A673 (cell line): Measurements from ENCODE around the gene ZNF827. TPM values are rescaled to one million over a fixed set of nuclear protein-coding genes. Genes with fewer than 3 reads are reported as not detected.

ENCODE experiments used
- BruUV-seq: library from RNA; stranded (reverse); fragments of 400-500 nt; replicated peaks from 2 replicates; lab custom pipeline; 2021; lab: Mats Ljungman, UMichigan
- CTCF ChIA-PET: fragments of 300-600 bp; sonication (Branson Sonifier 250); formaldehyde crosslinking; loops from one replicate; lab custom pipeline; 2022; ENCODE audit warnings: antibody characterized with exemption; lab: Charles Lee
- POLR2A ChIA-PET: fragments of 300-600 bp; sonication (Branson Sonifier 250); formaldehyde crosslinking; loops from one replicate; lab custom pipeline; 2022; ENCODE audit warnings: antibody characterized with exemption; ENCODE audit not compliant: low non-redundant PET; lab: Charles Lee
- DNase-seq: peaks from one replicate; pipeline ENCODE4 v3.0.0-alpha.2; 2015; ENCODE audit warnings: low spot score
- H3K27ac ChIP-seq: fragments of 200-600 bp; sonication (generic); 2 replicates; pipeline ENCODE4 v1.5.1; 2016; ENCODE audit warnings: mixed run types, low read depth, mild to moderate bottlenecking, mixed read lengths, antibody characterized with exemption, low read length; ENCODE audit not compliant: poor library complexity, severe bottlenecking
- H3K27me3 ChIP-seq: fragments of 200-600 bp; sonication (generic); replicated peaks from 2 replicates; pipeline ENCODE4 v1.6.1; 2017; ENCODE audit warnings: mixed run types, low read depth, mild to moderate bottlenecking, mixed read lengths, antibody characterized with exemption, low read length; ENCODE audit not compliant: insufficient read depth, poor library complexity
- H3K36me3 ChIP-seq: fragments of 200-600 bp; sonication (generic); 2 replicates; pipeline ENCODE4 v1.6.1; 2016; ENCODE audit warnings: mixed run types, mild to moderate bottlenecking, mixed read lengths, antibody characterized with exemption, low read length; ENCODE audit not compliant: insufficient read depth, poor library complexity, severe bottlenecking
- H3K4me1 ChIP-seq: fragments of 200-600 bp; sonication (generic); 2 replicates; pipeline ENCODE4 v1.6.1; 2017; ENCODE audit warnings: mixed run types, mild to moderate bottlenecking, mixed read lengths, antibody characterized with exemption, low read length; ENCODE audit not compliant: insufficient read depth, poor library complexity, severe bottlenecking
- H3K4me3 ChIP-seq: fragments of 200-600 bp; sonication (generic); 2 replicates; pipeline ENCODE4 v1.5.1; 2016; ENCODE audit warnings: low read depth, mixed run types, mild to moderate bottlenecking, mixed read lengths, low read length; ENCODE audit not compliant: poor library complexity, severe bottlenecking
- H3K9me3 ChIP-seq: fragments of 200-600 bp; sonication (generic); 2 replicates; pipeline ENCODE4 v1.6.1; 2016; ENCODE audit warnings: mixed run types, low read depth, mild to moderate bottlenecking, mixed read lengths, antibody characterized with exemption, low read length; ENCODE audit not compliant: poor library complexity, severe bottlenecking
- EZH2 ChIP-seq: fragments of 200-600 bp; sonication (generic); IDR thresholded peaks from 2 replicates; pipeline ENCODE4 v1.6.1; 2017; ENCODE audit warnings: borderline replicate concordance, low read depth, mild to moderate bottlenecking, mixed read lengths, antibody characterized with exemption, low read length; ENCODE audit not compliant: poor library complexity, severe bottlenecking
- intact Hi-C: fragments of 100-400 bp; cut with micrococcal nuclease; formaldehyde crosslinking; loops from one replicate; pipeline ENCODE4 v1.10.0; 2022; ENCODE audit not compliant: unreplicated experiment
- total RNA-seq: library from RNA; stranded (reverse); gene quantifications from 2 replicates; pipeline ENCODE4 v1.2.3, GENCODE V29; 2021
- TF ChIP-seq, protein P1 (sequence below): fragments of 300-800, 200-600 bp; sonication (generic); conservative IDR thresholded peaks from 2 replicates; pipeline ENCODE4 v1.5.1; 2017; ENCODE audit warnings: low read depth, mild to moderate bottlenecking, antibody characterized with exemption, low read length, moderate library complexity, mixed read lengths

ZNF827 gene
- total RNA-seq, 1 experiment from 2014 or later, result 20.0 TPM

DNA sequence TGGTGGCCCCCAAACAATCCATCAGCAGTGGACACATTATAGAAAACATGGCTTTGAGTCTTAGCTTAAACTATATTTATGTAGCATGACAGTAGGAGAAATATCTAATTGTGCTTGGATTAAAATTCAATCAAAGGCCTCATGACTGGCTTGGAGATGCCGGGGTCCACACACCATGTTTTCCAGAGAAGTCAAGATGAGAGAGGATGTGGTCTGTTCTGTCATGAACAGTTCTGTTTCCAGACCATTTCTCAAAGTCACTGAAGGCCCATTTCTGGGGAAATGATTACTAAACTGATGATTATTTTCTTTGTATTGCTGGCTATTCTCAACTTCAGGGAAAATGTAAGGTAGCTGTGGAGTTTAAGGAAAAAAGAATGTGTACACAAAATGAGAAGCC is 182.4 kb downstream of the ZNF827 start:
- ChIA-PET CTCF (no interaction called here), POLR2A (no interaction called here)
- Histone ChIP-seq H3K36me3 (peaks cover 3% of the 10 kb centered on the region), H3K27me3 (no peaks in the 10 kb centered on the region), H3K4me3 (no peak overlapping the region), H3K4me1 (no peaks in the 10 kb centered on the region), H3K27ac (no peak overlapping the region), H3K9me3 (no peaks in the 10 kb centered on the region)
- no TSS peak for BruUV-seq
- intact Hi-C loops, result no loop called here
- DNase-seq, result no peak
- no peak for TF ChIP-seq EZH2
- TF ChIP-seq, protein P1, sequence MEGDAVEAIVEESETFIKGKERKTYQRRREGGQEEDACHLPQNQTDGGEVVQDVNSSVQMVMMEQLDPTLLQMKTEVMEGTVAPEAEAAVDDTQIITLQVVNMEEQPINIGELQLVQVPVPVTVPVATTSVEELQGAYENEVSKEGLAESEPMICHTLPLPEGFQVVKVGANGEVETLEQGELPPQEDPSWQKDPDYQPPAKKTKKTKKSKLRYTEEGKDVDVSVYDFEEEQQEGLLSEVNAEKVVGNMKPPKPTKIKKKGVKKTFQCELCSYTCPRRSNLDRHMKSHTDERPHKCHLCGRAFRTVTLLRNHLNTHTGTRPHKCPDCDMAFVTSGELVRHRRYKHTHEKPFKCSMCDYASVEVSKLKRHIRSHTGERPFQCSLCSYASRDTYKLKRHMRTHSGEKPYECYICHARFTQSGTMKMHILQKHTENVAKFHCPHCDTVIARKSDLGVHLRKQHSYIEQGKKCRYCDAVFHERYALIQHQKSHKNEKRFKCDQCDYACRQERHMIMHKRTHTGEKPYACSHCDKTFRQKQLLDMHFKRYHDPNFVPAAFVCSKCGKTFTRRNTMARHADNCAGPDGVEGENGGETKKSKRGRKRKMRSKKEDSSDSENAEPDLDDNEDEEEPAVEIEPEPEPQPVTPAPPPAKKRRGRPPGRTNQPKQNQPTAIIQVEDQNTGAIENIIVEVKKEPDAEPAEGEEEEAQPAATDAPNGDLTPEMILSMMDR, result no peak

DNA sequence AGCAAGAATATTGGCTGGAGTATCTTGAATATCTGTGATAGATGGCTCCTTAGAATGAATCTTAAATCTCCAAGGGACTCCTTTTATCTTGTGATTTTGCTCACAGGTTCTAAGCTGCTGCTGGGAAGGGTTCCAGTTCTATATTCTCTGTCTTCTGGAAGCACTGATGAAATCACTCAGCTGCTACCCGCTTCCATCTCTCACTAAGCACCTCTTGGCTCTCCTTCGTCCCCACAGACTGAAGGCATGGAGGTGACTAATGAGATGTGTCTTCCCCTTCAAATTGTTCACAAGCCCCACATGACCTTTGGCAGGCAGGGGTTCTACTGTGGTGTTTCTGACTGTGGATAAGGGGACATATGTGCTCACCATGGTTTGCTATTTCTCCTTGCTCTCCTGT is 182.8 kb downstream of the ZNF827 start:
- no peak overlapping the region for H3K4me3 ChIP-seq
- DNase-seq, result no peak
- CTCF ChIA-PET, result no interaction called here

DNA sequence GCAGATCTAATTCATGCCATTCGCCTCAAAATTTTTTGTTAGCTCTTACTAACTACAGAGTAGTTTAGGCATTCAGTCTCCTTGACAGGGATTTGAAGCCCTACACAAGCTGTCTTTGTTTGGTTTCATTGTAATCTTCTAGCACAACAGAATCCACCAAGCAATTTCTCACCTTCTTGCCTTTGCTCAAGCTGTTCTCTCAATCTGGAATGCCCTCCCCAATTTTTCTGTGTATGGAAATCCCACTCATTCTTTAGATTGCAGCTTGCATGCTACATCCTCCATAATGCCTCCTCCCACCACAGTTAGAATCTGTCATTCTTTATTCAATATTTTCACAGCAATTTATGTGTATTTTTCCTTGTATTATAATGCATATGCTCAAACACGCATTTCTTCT is 195.0 kb downstream of the ZNF827 start:
- Histone ChIP-seq H3K27ac (no peak overlapping the region), H3K36me3 (no peaks in the 10 kb centered on the region), H3K9me3 (no peaks in the 10 kb centered on the region), H3K4me1 (no peaks in the 10 kb centered on the region), H3K27me3 (no peaks in the 10 kb centered on the region), H3K4me3 (no peak overlapping the region)
- DNase-seq, result no peak
- ChIA-PET CTCF (no interaction called here), POLR2A (no interaction called here)
- TF ChIP-seq EZH2, result no peak
- TF ChIP-seq, protein P1, result no peak
- intact Hi-C loops, result no loop called here
- BruUV-seq, result no TSS peak

More for the DNA sequence above, 182.8 kb downstream of the ZNF827 start:
- Histone ChIP-seq H3K27ac (no peak overlapping the region), H3K4me1 (no peaks in the 10 kb centered on the region), H3K27me3 (no peaks in the 10 kb centered on the region), H3K9me3 (no peaks in the 10 kb centered on the region), H3K36me3 (peaks cover 2% of the 10 kb centered on the region)
- POLR2A ChIA-PET, result no interaction called here
- intact Hi-C loops, result no loop called here
- TF ChIP-seq, protein P1, result no peak
- no peak for TF ChIP-seq EZH2
- no TSS peak for BruUV-seq
